Testis (tissue), 3 donors: ENCODE data around the gene GPR135. TPM values are rescaled to one million over a fixed set of nuclear protein-coding genes. Genes with fewer than 3 reads are reported as not detected.

Experiments used
- DNase-seq: peaks from one replicate; pipeline ENCODE4 v3.0.0-alpha.2; 2019
- H3K27ac ChIP-seq, 2 donors: fragments of 200-600 bp; sonication (generic); one replicate each; pipeline ENCODE4 v1.5.1; 2019
- H3K27me3 ChIP-seq: fragments of 200-600 bp; sonication (generic); one replicate; pipeline ENCODE4 v1.5.1; 2019
- H3K36me3 ChIP-seq: fragments of 200-600 bp; sonication (generic); one replicate; pipeline ENCODE4 v1.5.1; 2017; ENCODE audit warnings: low read depth; ENCODE audit errors: missing control alignments
- H3K4me1 ChIP-seq: fragments of 200-600 bp; sonication (generic); one replicate; pipeline ENCODE4 v1.5.1; 2019
- H3K4me3 ChIP-seq, 2 donors: fragments of 200-600 bp; sonication (generic); one replicate each; pipeline ENCODE4 v1.5.1; 2017 to 2019
- H3K9me3 ChIP-seq: fragments of 200-600 bp; sonication (generic); one replicate; pipeline ENCODE4 v1.5.1; 2017
- POLR2A ChIP-seq: fragments of 450-650 bp; IDR thresholded peaks from one replicate; pipeline ENCODE4 v1.6.1; 2017; ENCODE audit warnings: antibody characterized with exemption, mild to moderate bottlenecking, moderate library complexity
- WGBS, 2 donors: methylation state at CpG; one replicate each; pipeline ENCODE4 v1.1.5; 2018; 5-methylcytosine and 5-hydroxymethylcytosine counted together
- intact Hi-C: fragments of 100-400 bp; cut with DNase I; formaldehyde crosslinking; loops from one replicate; pipeline ENCODE4 v1.15.1; 2023; ENCODE audit warnings: low total_unique reads
- polyA plus RNA-seq: library from polyadenylated mRNA; stranded (reverse); fragments of 350-450 nt; fragmentation: Illumina TruSeq; extraction: RNeasy Lipid Tissue Mini Kit (QIAGEN cat#74804); gene quantifications from one replicate; pipeline ENCODE4 v1.2.3, GENCODE V29; 2014; ENCODE audit warnings: low read depth, low replicate concordance; ENCODE audit not compliant: insufficient read depth
- total RNA-seq, 2 donors: library from RNA; depleted of rRNA; stranded (reverse); fragments of >200 nt; gene quantifications; one replicate each; pipeline ENCODE4 v1.2.3, GENCODE V29; 2016
- TF ChIP-seq, protein P1 (sequence below), 3 experiments: fragments of 450-650 bp in 2 of 3; fragments of 200-600 bp in 1 of 3; sonication (generic) in 1 of 3; IDR thresholded peaks; one replicate each; pipeline ENCODE4 v1.5.1; 2016 to 2019; ENCODE audit warnings: antibody characterized with exemption in 3 of 3, mild to moderate bottlenecking in 2 of 3, moderate library complexity in 1 of 3

GPR135 gene
- total and polyA plus RNA-seq, 3 donors from 2014 or later = 25.8 to 71.2 (median 33.1) TPM

DNA sequence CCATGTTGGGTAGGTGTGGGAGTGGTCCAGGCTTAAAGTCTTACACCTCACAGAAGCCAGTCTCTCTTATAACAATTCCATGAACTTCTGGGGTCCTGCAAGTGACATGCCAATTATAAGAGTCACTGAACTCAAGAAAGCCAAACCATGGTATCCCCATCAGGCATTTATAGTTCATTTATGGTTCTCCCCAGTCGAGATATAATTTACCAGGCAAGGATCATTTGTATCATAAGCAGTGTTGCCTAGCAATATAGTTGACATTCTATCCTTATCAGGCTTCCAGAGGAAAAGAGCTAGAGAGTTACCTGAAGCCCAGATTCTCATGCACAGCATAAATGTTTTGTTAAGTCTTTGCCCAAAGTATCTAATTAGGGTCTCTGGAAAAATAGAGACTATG, 27.2 kb upstream of the GPR135 start:
- no peak for DNase-seq
- Histone ChIP-seq H3K4me1 (no peaks in the 10 kb centered on the region), H3K27me3 (no peaks in the 10 kb centered on the region), H3K9me3 (no peaks in the 10 kb centered on the region), H3K4me3 (no peak overlapping the region), H3K36me3 (no peaks in the 10 kb centered on the region), H3K27ac (no peak overlapping the region)
- TF ChIP-seq, protein P1, sequence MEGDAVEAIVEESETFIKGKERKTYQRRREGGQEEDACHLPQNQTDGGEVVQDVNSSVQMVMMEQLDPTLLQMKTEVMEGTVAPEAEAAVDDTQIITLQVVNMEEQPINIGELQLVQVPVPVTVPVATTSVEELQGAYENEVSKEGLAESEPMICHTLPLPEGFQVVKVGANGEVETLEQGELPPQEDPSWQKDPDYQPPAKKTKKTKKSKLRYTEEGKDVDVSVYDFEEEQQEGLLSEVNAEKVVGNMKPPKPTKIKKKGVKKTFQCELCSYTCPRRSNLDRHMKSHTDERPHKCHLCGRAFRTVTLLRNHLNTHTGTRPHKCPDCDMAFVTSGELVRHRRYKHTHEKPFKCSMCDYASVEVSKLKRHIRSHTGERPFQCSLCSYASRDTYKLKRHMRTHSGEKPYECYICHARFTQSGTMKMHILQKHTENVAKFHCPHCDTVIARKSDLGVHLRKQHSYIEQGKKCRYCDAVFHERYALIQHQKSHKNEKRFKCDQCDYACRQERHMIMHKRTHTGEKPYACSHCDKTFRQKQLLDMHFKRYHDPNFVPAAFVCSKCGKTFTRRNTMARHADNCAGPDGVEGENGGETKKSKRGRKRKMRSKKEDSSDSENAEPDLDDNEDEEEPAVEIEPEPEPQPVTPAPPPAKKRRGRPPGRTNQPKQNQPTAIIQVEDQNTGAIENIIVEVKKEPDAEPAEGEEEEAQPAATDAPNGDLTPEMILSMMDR (IDR thresholded peaks at IDR 0.05) = no peak
- no peak for TF ChIP-seq POLR2A
- 87 to 90% methylated on average over 1 of the region's 1 CpG for WGBS, 2 donors
- intact Hi-C loops = no loop called here

DNA sequence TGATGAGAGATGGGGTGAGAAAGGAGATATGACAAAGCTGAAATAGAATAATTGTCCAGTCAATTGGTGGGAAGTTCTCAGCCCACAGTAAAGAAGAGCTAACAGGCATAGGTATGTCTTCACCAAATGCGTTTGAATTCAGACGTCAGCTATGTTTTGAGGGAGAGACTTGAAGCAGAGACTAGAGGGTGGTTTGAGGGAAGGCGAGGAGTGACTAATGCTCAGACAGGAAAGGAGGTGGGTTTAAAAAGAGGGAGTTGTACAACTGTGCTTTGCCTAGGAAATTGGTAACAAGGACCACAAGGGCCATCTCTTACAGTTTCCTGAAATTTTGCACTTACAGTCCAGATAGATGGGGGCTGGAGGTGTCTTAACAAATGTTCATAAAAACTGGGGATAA, 25.6 kb upstream of the GPR135 start:
- TF ChIP-seq POLR2A = no peak
- TF ChIP-seq, protein P1 (IDR thresholded peaks at IDR 0.05) = no peak
- intact Hi-C loops = no loop called here
- no peaks in the 10 kb centered on the region for H3K27me3 ChIP-seq
- no peak for DNase-seq
- no peak overlapping the region for H3K27ac ChIP-seq
- no peaks in the 10 kb centered on the region for H3K9me3 ChIP-seq
- no peak overlapping the region for H3K4me3 ChIP-seq
- WGBS, 2 donors = 91 to 94% methylated on average over 3 of the region's 3 CpGs
- H3K36me3 ChIP-seq = no peaks in the 10 kb centered on the region
- H3K4me1 ChIP-seq = peaks cover 4% of the 10 kb centered on the region

DNA sequence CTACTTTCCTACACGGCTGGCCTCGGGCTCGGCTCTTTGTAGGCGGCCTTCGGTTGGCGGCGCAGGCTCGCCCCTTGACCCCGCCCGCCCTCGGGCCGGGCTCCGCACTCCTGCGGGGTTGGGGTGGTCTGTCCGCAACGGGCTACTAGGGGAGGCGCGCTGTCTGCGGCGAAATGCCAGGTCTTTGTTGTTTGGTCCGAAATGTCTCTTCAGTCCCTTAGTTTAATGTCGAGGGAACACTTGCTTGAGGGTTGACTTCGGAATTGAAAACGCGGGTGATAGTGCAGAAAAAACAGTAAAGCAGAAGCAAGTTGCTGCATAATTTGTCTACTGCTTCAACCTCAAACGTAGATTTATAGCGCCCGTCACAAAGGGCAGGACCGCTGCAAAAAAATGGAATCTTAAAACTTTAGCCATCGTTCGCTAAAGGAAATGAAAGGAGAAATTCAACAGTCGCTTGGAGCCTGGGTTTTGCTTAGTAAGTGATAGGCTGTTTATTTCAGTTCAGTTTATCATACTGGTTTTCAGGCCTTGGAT, 19.5 kb upstream of the GPR135 start:
- intact Hi-C loops = no loop called here
- Histone ChIP-seq H3K27me3 (no peaks in the 10 kb centered on the region), H3K4me3 (peak overlapping the region; percentile 85 to 91), H3K27ac (peak overlapping the region; percentile 97), H3K4me1 (peaks cover 33% of the 10 kb centered on the region), H3K36me3 (no peaks in the 10 kb centered on the region), H3K9me3 (no peaks in the 10 kb centered on the region)
- 0% methylated on average over 14 to 31 of the region's 32 CpGs for WGBS, 2 donors
- TF ChIP-seq, protein P1 (IDR thresholded peaks at IDR 0.05) = no peak
- no peak for TF ChIP-seq POLR2A
- no peak for DNase-seq

DNA sequence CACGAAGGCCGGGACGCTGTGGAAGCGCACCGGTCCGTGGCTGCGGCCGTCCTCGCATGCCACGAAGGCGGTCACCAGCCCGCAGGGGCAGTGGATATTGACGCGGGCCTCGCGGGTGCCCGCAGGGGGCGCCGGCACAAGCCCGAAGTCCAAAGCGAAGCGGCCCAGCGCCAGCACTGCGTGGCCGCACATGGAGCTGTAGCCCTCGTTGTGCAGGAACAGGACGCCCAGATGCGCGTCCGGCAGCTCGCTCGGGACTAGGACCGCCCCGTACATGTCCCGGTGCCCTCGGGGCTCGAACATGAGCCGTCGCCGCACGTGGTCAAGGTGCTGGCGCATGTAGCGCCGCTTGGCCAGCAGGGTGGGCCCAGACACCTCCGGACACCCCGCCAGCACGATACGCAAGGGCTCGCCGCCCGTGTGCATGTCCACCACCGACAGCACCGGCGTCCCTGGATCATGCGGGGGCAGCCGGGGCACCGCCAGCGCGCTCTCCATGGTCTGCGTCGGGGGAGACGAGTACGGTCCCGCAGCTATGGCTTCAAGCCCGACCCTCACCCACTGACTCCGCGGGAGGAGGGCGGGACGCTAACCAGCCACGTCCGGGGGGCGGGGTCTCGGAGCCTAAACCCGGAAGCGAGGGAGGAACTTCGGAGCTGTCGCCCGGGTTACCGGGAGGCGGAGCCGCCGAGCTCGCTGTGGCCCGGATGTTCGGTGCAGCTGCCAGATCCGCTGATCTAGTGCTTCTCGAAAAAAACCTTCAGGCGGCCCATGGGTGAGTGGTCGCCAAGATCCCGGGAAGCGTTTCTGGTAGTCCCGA, 18.8 kb upstream of the GPR135 start, which contains the start of the genes JKAMP and L3HYPDH:
JKAMP (plus strand) TSS at position 699 of the 820 bp plus-strand sequence; CDS start at position 772, 73 bp downstream.
L3HYPDH (minus strand) TSS at position 590 of the 820 bp plus-strand sequence; CDS start at position 498, 92 bp downstream.
- 0% methylated on average over 5 to 12 of the region's 92 CpGs for WGBS, 2 donors
- no peaks in the 10 kb centered on the region for H3K36me3 ChIP-seq
- no peaks in the 10 kb centered on the region for H3K9me3 ChIP-seq
- TF ChIP-seq, protein P1 (IDR thresholded peaks at IDR 0.05) = peak in 2 of 3 experiments; percentile 43 to 60
- peak; percentile 8 for TF ChIP-seq POLR2A
- intact Hi-C loops = no loop called here
- peaks cover 33% of the 10 kb centered on the region for H3K4me1 ChIP-seq
- peak within 1 kb of the TSS; percentile 97 for H3K27ac ChIP-seq
- peak within 1 kb of the TSS; percentile 85 to 91 for H3K4me3 ChIP-seq
- DNase-seq = peak; percentile 99
- H3K27me3 ChIP-seq = no peaks in the 10 kb centered on the region
